H9 (cell line): ENCODE data around the gene KRT6B. TPM values are rescaled to one million over a fixed set of nuclear protein-coding genes. Genes with fewer than 3 reads are reported as not detected.

Source experiments
- DNase-seq: peaks from one replicate; pipeline ENCODE4 v3.0.0-alpha.2; 2017
- H2AFZ ChIP-seq: one replicate; pipeline ENCODE4 v1.6.1; 2013; ENCODE audit warnings: mild to moderate bottlenecking, low read length, control low read depth, moderate library complexity
- H2AK5ac ChIP-seq: 2 replicates; pipeline ENCODE4 v1.6.1; 2013; ENCODE audit warnings: low read length, control low read depth, mixed read lengths; ENCODE audit not compliant: insufficient read length
- H2BK120ac ChIP-seq: one replicate; pipeline ENCODE4 v1.6.1; 2013; ENCODE audit warnings: low read depth, mild to moderate bottlenecking, low read length, control low read depth, inconsistent platforms; ENCODE audit not compliant: poor library complexity, severe bottlenecking
- H2BK12ac ChIP-seq: 2 replicates; pipeline ENCODE4 v1.6.1; 2013; ENCODE audit warnings: low read length, control low read depth, mixed read lengths, low read depth; ENCODE audit not compliant: insufficient read length
- H2BK15ac ChIP-seq: 2 replicates; pipeline ENCODE4 v1.6.1; 2013; ENCODE audit warnings: low read depth, low read length, control low read depth
- H2BK20ac ChIP-seq: one replicate; pipeline ENCODE4 v1.6.1; 2013; ENCODE audit warnings: low read depth, mild to moderate bottlenecking, low read length, control low read depth, inconsistent platforms; ENCODE audit not compliant: poor library complexity, severe bottlenecking
- H2BK5ac ChIP-seq: 2 replicates; pipeline ENCODE4 v1.6.1; 2013; ENCODE audit warnings: low read length, control low read depth, mixed read lengths; ENCODE audit not compliant: insufficient read length
- H3K14ac ChIP-seq: 2 replicates; pipeline ENCODE4 v1.6.1; 2013; ENCODE audit warnings: low read length, control low read depth; ENCODE audit not compliant: insufficient read depth
- H3K18ac ChIP-seq: 2 replicates; pipeline ENCODE4 v1.6.1; 2013; ENCODE audit warnings: low read depth, mild to moderate bottlenecking, mixed read lengths, low read length, control low read depth; ENCODE audit not compliant: insufficient read length
- H3K23ac ChIP-seq: 2 replicates; pipeline ENCODE4 v1.6.1; 2013; ENCODE audit warnings: low read length, control low read depth, mixed read lengths, low read depth; ENCODE audit not compliant: insufficient read length
- H3K23me2 ChIP-seq: 2 replicates; pipeline ENCODE4 v1.6.1; 2013; ENCODE audit warnings: low read depth, mild to moderate bottlenecking, mixed read lengths, low read length, control low read depth; ENCODE audit not compliant: insufficient read length, poor library complexity, severe bottlenecking
- H3K27ac ChIP-seq: 2 replicates; pipeline ENCODE4 v1.5.1; 2013; ENCODE audit warnings: low read length, control low read depth, mixed read lengths, low read depth; ENCODE audit not compliant: insufficient read length
- H3K27me3 ChIP-seq: 2 replicates; pipeline ENCODE4 v1.6.1; 2013; ENCODE audit warnings: low read length, control low read depth, inconsistent platforms; ENCODE audit not compliant: insufficient read depth
- H3K4ac ChIP-seq: 2 replicates; pipeline ENCODE4 v1.6.1; 2013; ENCODE audit warnings: low read depth, mild to moderate bottlenecking, control low read depth, inconsistent platforms, low read length, moderate library complexity
- H3K4me1 ChIP-seq: 2 replicates; pipeline ENCODE4 v1.6.1; 2013; ENCODE audit warnings: low read length, control low read depth, inconsistent platforms; ENCODE audit not compliant: insufficient read depth
- H3K4me2 ChIP-seq: 2 replicates; pipeline ENCODE4 v1.6.1; 2013; ENCODE audit warnings: low read length, control low read depth, mixed read lengths; ENCODE audit not compliant: insufficient read length, insufficient read depth
- H3K56ac ChIP-seq: 2 replicates; pipeline ENCODE4 v1.6.1; 2013; ENCODE audit warnings: low read depth, mild to moderate bottlenecking, mixed read lengths, low read length, control low read depth; ENCODE audit not compliant: insufficient read length
- H3K79me1 ChIP-seq: 2 replicates; pipeline ENCODE4 v1.6.1; 2013; ENCODE audit warnings: low read depth, mild to moderate bottlenecking, moderate library complexity, low read length, control low read depth, inconsistent platforms; ENCODE audit not compliant: insufficient read depth, poor library complexity, severe bottlenecking
- H3K79me2 ChIP-seq: 2 replicates; pipeline ENCODE4 v1.6.1; 2013; ENCODE audit warnings: low read length, control low read depth, inconsistent platforms; ENCODE audit not compliant: insufficient read depth
- H3K9ac ChIP-seq: 2 replicates; pipeline ENCODE4 v1.6.1; 2013; ENCODE audit warnings: low read length, control low read depth, mixed read lengths; ENCODE audit not compliant: insufficient read length; ENCODE audit errors: extremely low read depth
- H3K9me3 ChIP-seq: one replicate; pipeline ENCODE4 v1.6.1; 2013; ENCODE audit warnings: low read depth, low read length, inconsistent platforms; ENCODE audit not compliant: control insufficient read depth
- H3T11ph ChIP-seq: one replicate; pipeline ENCODE4 v1.6.1; 2013; ENCODE audit warnings: mild to moderate bottlenecking, low read length, control low read depth, inconsistent platforms
- H4K20me1 ChIP-seq: one replicate; pipeline ENCODE4 v1.6.1; 2013; ENCODE audit not compliant: control insufficient read depth, insufficient read length, insufficient read depth
- H4K5ac ChIP-seq: 2 replicates; pipeline ENCODE4 v1.6.1; 2013; ENCODE audit warnings: low read depth, mild to moderate bottlenecking, mixed read lengths, low read length, control low read depth; ENCODE audit not compliant: insufficient read length
- H4K8ac ChIP-seq: replicated peaks from 2 replicates; pipeline ENCODE4 v1.6.1; 2013; ENCODE audit warnings: low read length, control low read depth, mixed read lengths, low read depth; ENCODE audit not compliant: insufficient read length
- H4K91ac ChIP-seq: 2 replicates; pipeline ENCODE4 v1.6.1; 2013; ENCODE audit warnings: low read depth, mild to moderate bottlenecking, moderate library complexity, mixed read lengths, low read length, control low read depth; ENCODE audit not compliant: insufficient read length
- H3K27ac Mint-ChIP-seq, 3 experiments: 2 replicates in 2 of 3; 3 replicates in 1 of 3; pipeline ENCODE4 v1.8.0; 2020 to 2021; ENCODE audit warnings: mixed read lengths in 3 of 3, mild to moderate bottlenecking in 1 of 3, moderate library complexity in 1 of 3
- H3K27me3 Mint-ChIP-seq: 2 replicates; pipeline ENCODE4 v1.8.0; 2021; ENCODE audit warnings: low read depth, mild to moderate bottlenecking, moderate library complexity, mixed read lengths
- H3K36me3 Mint-ChIP-seq, 3 experiments: 2 replicates in 2 of 3; 3 replicates in 1 of 3; pipeline ENCODE4 v1.8.0; 2020 to 2021; ENCODE audit warnings: low read depth in 3 of 3, mixed read lengths in 3 of 3; ENCODE audit not compliant: insufficient read depth in 1 of 3
- H3K4me1 Mint-ChIP-seq, 2 experiments: 2 replicates each; pipeline ENCODE4 v1.8.0; 2020; ENCODE audit warnings: mixed read lengths in 2 of 2
- H3K4me3 Mint-ChIP-seq, 2 experiments: 2 replicates in 1 of 2; 3 replicates in 1 of 2; pipeline ENCODE4 v1.8.0; 2020 to 2021; ENCODE audit warnings: mild to moderate bottlenecking in 2 of 2, mixed read lengths in 2 of 2, moderate library complexity in 1 of 2
- H3K9me3 Mint-ChIP-seq, 2 experiments: 2 replicates in 1 of 2; 3 replicates in 1 of 2; pipeline ENCODE4 v1.8.0; 2020; ENCODE audit warnings: mild to moderate bottlenecking in 2 of 2, mixed read lengths in 2 of 2, moderate library complexity in 1 of 2
- WGBS: extraction: QIAGEN DNeasy Blood & Tissue Kit; methylation state at CpG from one replicate; pipeline ENCODE4 v1.1.7; 2013; ENCODE audit warnings: missing lambda C conversion rate, low lambda C conversion rate, mixed read lengths; ENCODE audit not compliant: insufficient read length; ENCODE audit errors: extremely low coverage; 5-methylcytosine and 5-hydroxymethylcytosine counted together
- total RNA-seq: library from RNA; stranded (reverse); gene quantifications from 2 replicates; pipeline ENCODE4 v1.2.1, GENCODE V29; 2021
- TF ChIP-seq, protein P1 (sequence below): fragments of 200-600 bp; sonication (generic); conservative IDR thresholded peaks from 3 replicates; pipeline ENCODE4 v1.8.0; 2021; ENCODE audit warnings: antibody characterized with exemption, mild to moderate bottlenecking

The KRT6B gene
- total RNA-seq, 1 experiment from 2014 or later, result not detected

DNA sequence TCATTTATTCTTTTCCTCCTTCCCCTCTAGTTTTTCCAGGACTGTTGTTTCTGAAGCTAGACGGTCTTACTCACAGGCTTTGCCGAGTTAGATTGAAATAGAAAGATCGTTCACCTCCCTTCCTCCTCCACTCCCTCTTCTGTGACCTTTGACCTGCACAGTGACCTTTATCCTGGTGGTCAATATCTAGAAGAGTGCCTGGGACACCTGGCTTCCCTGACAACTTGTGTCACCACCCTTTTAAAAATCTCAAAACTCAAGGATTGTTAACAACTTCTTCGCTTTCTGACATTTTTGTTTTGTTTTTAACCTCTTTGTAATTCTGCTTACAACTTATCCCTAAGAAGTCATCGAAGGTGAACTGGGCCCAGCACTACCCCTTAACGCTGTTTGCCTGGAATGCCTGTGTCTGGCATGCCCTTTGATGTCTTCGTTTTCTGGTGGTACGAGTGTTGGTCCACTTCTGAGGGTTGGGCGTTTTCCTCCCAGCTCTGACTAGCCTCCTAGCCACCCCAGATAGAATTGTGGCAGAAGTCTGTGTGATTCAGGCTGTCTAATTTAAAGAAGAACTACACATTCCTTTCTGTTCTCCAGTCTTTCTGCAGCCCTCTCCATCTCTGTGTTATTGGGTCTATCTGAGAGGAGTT is 15.0 kb downstream of the KRT6B start:
- Histone ChIP-seq H4K91ac (no peak overlapping the region), H3K4me2 (no peak overlapping the region), H3K27me3 (no peaks in the 10 kb centered on the region), H3K79me2 (no peaks in the 10 kb centered on the region), H3K18ac (no peak overlapping the region), H3K4me1 (0 out of 2 replicates have a peak, but pooled peaks cover 2% of the 10 kb centered on the region), H2AK5ac (no peak overlapping the region), H3K56ac (no peak overlapping the region), H2AFZ (no peak overlapping the region), H2BK120ac (no peak overlapping the region), H2BK5ac (no peak overlapping the region), H2BK15ac (no peak overlapping the region), H3K27ac (no peak overlapping the region), H3T11ph (no peak overlapping the region), H3K23ac (no peak overlapping the region), H3K9me3 (no peaks in the 10 kb centered on the region), H3K4ac (no peak overlapping the region), H2BK20ac (no peak overlapping the region), H4K8ac (no peak overlapping the region), H2BK12ac (no peak overlapping the region), H3K14ac (no peak overlapping the region), H3K9ac (no peak overlapping the region), H3K79me1 (no peaks in the 10 kb centered on the region), H4K20me1 (no peaks in the 10 kb centered on the region), H4K5ac (no peak overlapping the region), H3K23me2 (no peaks in the 10 kb centered on the region)
- Mint-ChIP-seq H3K27me3 (peaks cover 10% of the 10 kb centered on the region), H3K27ac (no peak overlapping the region), H3K4me3 (no peak overlapping the region), H3K9me3 (no peaks in the 10 kb centered on the region), H3K4me1 (peaks cover 4 to 18% of the 10 kb centered on the region in 2 experiments), H3K36me3 (no peaks in the 10 kb centered on the region)
- TF ChIP-seq, protein P1, sequence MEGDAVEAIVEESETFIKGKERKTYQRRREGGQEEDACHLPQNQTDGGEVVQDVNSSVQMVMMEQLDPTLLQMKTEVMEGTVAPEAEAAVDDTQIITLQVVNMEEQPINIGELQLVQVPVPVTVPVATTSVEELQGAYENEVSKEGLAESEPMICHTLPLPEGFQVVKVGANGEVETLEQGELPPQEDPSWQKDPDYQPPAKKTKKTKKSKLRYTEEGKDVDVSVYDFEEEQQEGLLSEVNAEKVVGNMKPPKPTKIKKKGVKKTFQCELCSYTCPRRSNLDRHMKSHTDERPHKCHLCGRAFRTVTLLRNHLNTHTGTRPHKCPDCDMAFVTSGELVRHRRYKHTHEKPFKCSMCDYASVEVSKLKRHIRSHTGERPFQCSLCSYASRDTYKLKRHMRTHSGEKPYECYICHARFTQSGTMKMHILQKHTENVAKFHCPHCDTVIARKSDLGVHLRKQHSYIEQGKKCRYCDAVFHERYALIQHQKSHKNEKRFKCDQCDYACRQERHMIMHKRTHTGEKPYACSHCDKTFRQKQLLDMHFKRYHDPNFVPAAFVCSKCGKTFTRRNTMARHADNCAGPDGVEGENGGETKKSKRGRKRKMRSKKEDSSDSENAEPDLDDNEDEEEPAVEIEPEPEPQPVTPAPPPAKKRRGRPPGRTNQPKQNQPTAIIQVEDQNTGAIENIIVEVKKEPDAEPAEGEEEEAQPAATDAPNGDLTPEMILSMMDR, result no peak
- WGBS, result no CpG with 5 or more reads among the region's 9 CpGs
- no peak for DNase-seq
